HG03378 (cell line): Measurements from ENCODE around the gene CACNA1D.

Experiments used
- ATAC-seq: cut with Tn5 transposase; IDR thresholded peaks from one replicate; pipeline ENCODE4 v1.9.1; 2021; ENCODE audit warnings: mild to moderate bottlenecking, moderate library complexity; ENCODE audit not compliant: unreplicated experiment

Gene CACNA1D

DNA sequence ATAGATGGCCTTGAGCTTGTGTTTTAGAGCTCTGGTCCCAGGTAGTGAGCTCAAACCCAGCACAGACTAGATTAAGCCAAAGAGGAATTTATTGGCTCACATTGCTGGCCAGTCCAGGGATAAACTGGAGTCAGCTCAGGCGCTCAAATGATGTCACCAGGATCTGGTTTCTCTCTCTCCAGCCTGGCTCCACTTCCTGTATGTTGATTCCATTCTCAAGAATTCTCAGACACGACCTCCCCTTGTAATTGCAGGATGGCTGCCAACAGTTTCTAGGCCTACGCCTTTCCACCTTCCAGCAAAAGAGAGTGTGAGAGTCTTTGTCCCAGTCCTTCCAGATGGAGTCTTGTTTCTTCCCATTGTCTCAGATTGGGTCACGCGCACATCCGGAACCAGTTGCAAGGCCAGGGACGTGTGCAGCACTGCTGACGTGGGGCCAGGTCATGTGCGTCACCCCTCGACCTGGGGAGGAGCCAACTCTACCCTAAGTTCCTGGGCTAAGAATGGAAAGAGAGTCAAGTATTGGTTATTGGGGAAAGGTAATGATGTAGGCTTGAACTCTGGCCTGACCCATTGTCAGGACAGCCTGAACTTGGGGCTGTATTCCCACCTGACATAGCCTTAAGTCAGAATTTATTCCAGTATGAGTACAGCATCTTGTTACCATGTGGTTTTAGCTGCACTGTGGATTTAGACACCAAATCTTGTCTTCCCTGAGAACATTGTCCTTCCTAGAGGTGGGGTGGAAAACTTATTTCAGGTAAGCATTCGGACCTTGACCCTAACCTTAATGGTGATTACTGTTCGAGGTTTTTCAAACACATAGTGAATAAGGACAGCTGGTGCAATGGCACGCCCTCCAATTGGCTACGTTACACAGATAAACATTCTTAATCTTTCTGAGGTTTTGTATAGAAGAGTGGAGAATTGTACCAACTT lies 31.6 kb downstream of the CACNA1D start:
- no peak for ATAC-seq

DNA sequence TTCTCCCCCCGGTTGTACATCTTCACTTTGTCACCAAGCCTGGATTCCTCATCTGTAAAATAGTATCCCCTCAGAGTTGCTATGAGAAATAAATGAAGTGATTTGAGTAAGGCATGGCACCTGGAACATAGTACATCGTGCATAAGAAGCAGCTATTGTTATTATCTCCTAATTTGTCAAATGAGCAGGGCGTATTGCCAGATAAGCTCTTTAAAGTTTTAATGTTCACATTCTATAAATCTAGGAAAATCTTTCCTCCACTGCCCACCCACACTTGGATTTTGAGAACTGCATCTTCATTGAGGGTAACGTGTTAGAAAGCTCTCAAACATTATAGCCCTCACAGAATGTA lies 32.3 kb downstream of the CACNA1D start:
- ATAC-seq: no peak

DNA sequence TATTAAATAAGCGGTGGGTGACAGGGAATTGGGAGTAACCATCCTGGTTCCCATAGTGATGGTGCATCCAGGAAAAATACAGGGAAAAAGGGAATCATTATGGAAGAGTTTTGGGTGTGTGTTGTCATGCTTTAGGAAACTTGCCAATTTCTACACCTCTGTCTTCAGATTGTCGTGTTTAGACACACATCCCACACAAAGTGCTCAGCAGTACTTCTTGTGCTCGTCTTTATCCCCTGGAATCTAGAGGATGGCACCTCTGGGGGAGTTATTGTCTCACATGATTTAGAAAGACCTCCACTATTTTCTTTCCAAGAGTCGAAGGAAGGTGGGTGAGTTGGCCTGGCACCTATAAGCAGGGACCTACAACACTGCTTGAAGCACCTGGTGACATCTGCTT lies 35.8 kb downstream of the CACNA1D start:
- no peak for ATAC-seq

DNA sequence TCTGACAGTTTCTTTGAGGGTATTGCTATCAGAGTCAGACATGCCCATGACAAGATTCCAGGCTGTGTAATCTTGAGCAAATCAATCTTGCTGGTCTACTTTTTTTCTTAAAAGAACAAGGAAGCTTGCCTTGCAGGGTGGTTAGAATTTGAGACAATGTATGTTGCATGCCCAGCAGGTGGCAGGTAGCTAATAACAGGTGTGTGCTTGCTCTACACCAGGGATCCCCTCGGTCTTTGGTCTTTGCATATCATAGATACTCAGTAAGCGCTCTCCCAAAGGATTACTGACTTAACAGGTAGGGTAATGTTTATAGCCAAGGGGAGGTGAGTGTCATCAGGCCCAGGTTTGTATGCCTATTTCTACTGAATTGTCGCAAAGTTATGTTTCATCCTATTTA lies 37.3 kb downstream of the CACNA1D start:
- no peak for ATAC-seq

DNA sequence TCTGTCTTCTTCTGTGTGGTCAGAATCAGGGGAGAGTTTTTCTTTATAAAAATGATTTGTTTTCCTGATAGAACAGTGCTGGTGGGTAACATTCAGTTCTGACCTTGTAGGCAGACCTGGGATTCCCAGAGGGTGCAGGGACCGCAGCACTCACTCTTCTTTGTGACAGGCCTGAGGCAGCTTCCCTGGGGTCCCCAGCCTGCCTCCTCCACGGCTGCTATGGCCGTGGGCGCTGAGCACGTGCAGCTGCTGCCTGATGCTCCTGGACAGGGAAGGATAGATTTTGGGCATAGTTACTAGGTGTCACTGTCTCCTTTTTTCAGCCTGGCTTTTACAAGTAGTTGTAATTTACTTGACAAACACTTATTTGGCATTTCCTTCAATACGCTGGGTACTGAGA lies 39.1 kb downstream of the CACNA1D start:
- no peak for ATAC-seq

DNA sequence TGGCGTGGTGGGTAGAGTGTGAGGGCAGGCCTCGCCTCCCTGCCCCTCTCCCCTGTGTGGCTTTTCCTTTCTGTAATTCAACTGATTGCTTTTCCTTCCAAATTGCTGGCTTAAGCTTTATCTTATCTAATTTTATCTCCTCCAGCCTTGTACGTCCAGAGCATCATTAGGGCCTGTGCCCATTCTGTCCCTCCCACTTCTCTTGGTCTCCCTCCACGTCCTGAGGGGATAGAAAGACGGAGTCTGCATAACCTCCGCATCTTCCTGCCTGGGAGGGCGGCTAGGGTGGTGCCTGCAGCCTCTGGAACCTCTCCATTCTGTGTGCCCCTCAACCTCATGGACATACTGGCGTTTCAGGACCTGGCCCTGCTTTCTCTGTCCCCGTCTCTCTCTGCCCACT lies 39.8 kb downstream of the CACNA1D start:
- no peak for ATAC-seq

DNA sequence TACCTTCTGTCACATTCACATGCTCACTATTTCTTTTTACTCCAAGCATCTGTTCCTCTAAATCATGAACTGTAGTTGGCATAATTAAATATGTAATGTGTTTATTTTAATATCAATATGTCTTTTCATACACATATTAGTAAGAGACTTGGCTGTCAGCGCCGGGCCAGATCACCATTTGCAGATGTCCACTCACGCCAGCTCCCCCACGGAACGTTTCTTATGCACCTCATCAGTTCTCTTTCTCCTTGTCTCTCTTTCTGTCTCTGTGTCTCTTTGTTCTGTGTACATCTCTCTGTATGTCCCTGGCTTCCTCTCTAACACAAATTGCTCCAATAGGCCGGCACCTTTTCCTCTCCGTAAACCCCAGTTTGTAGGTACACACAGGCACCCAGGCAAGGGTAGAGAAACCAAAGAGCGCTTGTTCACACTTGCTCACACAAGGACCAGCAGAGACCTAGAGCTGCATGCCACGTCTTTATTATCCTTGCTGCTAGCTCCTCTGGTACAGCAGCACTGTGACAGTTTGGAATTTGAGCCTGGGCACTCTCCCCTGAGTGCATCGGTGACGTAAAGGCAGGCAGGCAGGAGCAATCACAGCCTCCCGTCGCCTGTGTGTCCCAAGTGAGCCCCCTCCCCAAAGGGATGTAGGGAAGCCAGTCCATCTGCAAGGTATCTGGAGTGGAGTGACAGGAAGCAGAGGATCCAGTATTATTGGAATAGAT lies 40.4 kb downstream of the CACNA1D start:
- ATAC-seq: no peak

DNA sequence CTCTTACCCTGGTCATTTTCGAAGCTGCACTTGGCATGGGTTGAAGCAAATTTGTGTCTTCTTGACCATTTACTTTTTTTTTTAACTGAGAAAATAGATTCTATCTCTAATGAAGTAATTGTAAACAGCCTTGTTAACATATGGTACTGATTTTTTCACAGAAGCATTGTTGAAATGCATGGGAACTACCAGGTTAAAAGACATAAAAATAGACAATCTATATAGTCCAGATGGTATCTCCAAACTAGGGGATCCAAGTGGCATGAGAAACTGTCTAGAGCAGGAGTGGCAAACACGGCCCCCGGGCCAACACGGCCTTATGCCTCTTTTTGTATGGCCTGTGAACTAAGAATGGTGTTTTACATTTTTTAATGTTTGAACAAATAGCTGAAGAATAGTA lies 41.9 kb downstream of the CACNA1D start:
- no peak for ATAC-seq

DNA sequence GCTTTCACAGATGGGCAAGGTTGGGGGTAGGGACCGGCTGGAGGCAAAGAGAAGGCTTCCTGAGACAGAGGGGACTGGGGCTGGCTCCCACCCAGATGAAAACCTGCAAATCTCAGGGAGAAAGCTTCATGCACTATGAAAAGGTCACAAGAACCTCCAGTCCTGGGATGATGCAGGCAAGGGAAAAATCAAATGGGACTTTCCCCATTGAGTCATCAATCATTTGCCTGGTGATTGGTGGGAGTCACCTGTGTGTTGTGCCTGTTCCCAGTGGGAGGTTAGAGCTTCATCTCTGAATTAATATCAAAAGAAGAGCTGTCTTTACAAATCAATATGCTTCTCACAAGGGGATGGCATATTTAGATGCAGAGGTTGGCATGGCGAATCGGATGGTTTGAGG lies 49.9 kb downstream of the CACNA1D start:
- no peak for ATAC-seq

DNA sequence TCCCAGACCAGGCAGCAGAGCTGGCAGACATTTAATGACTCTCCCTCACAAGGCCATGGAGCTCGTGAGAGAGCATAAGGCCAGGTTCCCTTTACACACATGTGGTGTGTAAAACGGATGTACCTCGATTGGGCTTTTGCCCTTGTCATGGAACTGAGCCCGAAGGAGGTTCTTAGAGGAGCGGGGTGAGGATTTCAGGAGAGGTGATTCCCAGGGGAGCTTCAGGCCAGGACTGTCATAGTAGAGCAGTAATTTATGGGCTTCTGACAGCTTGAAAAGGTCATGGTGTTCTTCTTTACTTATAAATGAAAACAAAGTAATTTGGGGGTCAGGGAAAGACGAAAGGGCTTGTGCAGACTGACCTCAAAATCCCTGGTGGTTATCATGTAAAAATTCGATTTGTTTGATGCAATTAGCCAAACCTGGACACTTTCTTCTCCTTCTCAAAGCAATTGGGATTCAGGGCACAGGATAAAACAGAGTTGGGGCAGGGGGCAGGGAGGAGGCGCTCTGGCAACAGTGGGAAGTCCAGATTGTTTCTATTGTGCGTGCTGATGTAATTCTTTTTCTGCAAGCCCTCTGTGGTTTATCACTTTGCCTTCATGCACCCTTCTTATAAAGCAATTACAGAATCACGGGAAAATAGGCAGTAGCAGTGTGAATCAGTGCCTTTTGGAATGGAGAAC lies 51.0 kb downstream of the CACNA1D start:
- no peak for ATAC-seq

DNA sequence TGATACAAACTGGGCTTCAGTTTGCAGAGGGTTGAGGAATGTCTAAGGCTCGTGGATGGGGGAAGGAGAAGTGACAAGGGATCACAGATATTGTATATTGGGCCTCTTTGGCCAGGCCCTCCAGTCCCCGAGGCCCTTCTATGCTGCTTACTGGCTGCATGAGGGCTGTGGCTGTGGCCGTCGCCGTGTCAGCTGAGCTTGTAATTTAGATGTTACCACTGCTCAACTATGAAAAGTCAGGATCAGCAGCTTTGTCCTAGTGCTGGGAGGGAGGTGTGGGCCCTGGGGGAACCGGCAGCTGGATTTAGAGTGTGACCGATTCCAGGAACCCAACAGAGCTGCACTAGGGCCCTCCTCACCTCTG lies 51.6 kb downstream of the CACNA1D start:
- no peak for ATAC-seq

DNA sequence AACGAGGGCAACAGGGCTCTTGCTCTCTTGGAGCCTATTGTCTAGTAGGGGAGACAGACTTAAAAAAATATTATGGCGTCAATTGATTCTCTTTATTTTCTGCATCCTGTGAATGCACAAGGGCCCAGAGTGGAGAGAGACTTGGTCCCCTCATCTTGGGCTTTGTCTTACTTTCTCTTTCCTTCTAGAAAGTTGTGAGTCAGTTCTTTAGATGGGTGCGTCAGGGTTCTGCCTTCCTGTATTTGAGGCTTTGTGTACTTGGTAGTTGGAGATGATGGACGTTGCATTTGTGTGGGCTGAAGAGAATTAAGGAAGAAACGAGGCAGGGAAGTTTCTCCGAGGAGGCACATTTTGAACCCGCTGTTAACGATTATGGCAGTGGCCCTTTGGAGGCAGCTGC lies 52.9 kb downstream of the CACNA1D start:
- ATAC-seq: no peak

DNA sequence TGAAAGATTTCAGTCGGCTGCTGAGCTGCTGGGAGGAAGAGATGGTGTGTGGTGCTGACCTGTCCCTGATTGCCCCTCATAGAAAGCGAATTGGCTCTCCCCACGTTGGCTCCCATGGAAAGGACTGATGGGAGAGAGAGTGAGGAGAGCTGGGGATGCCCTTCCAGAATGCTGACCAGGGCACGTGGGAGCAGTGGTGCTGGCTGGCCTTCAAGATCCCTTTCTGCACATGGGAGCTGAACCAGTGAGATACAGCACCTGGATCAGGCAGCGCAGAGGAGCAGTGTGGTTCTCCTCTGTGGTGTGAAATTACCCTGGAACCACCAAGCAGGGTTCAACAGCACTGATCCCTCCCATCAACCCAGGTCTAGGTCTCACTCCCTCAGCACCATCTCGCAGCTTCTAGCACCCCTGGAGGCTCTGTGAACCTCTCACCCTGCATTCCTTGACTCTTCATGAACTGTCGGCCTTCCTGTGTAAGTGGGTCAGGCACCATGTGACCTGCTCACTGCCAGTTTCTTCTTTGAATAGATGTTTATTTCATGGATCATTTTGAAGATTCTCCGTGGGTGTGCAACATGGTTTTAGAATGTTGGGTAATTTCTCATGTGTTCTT lies 55.7 kb downstream of the CACNA1D start:
- no peak for ATAC-seq

DNA sequence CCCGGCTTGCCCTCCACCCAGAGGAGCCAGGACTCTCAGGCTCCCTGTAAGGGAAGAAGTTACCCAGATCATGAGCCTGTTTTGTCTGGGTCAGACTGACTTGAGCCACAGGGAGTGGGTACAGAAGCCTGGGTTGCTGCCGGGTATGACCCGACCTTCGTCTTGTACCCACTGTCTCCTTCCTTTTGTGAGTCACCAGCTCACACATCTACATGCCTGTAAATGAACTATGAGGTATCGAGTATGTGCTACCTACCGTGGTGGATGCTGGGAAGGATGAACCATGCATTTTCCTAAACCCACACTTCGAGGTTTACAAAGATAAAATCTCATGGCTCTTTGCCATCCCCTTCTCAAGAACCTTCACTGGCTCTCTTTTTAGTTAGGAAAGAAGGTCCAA lies 56.9 kb downstream of the CACNA1D start:
- ATAC-seq: no peak

DNA sequence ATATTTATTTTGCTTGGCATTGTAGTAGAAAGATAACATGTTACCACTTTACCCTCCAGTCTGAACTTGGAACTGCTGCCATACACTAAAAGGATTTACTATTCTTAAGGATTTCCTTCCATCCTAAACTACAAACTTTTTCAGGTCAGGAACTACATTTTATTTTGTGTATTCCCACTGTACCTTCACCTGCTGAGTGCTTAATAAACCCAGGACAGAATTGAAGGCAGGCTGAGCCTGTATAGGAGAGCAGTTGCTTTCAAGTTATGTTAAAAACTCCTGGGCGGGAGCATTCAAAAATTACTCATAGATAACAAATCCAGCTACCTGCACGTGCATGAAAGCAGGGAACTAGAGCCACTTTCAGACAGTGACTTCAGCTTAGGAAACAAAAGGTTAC lies 58.3 kb downstream of the CACNA1D start:
- ATAC-seq: no peak

DNA sequence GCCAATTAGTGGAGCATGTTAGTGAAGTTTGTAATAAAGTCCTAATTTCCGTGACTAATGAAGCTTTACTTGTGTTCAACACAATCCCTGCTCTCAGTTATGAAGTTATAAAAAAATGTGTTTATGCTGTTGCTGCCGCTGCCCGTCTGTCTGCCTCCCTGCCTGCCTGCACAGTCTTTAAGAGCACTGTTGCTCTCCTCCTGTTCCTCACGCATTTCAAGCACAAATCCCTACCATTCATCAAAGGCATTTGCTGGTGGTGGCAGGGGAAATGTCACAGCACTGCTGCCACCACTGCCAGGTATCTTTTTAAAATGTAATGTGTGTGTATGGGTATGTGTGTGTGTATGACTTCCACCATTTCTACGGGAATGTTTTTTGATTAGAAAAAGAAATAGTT lies 58.8 kb downstream of the CACNA1D start:
- ATAC-seq: no peak

DNA sequence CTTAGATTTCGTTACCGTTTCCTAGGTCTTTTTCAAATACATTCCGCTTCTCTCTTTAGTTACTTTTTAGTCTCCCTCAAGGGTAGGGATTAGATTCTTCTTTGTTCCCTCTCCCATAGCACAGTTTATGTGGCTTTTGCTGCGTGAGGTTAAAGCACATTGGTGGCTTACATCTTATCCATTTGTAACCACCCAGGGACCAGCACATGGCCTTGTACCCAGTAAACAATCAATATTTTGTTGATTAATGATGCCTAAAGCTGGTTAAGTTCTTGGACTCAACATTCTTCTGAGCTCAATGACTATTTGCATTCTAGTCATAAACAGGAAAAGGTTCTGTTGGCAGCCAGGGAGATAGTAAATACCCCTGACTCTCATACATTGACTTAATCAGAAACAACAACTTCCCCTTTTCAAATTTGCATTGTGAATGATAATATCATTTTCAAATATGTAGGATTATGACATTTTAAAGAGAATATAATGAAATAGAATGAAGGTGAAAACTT lies 60.2 kb downstream of the CACNA1D start:
- ATAC-seq: peak; percentile 83

DNA sequence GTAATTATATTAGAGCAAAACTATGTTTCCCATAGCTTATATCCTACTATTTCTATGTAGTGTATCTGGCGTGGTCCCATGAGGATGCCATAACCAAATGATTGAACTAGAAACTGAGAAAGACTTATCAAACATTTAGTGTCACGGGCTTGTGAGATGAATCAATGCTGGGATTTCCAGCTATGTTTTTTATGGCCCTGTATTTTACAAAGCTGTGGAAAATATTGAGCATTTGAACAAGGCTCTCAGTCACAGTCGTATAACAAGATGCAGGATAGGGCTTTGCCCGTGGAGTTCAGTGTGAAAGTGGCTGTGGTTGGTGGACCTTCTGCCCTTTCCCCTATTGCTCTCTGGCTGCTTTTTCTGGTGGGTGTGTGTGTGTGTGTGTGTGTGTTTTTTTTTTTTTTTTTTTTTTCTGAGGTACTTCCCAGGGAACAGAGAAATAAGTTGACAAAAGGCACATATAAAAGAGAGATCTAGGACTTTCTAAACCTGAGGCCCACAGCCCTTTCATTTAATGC lies 60.7 kb downstream of the CACNA1D start:
- ATAC-seq: peak; percentile 78

DNA sequence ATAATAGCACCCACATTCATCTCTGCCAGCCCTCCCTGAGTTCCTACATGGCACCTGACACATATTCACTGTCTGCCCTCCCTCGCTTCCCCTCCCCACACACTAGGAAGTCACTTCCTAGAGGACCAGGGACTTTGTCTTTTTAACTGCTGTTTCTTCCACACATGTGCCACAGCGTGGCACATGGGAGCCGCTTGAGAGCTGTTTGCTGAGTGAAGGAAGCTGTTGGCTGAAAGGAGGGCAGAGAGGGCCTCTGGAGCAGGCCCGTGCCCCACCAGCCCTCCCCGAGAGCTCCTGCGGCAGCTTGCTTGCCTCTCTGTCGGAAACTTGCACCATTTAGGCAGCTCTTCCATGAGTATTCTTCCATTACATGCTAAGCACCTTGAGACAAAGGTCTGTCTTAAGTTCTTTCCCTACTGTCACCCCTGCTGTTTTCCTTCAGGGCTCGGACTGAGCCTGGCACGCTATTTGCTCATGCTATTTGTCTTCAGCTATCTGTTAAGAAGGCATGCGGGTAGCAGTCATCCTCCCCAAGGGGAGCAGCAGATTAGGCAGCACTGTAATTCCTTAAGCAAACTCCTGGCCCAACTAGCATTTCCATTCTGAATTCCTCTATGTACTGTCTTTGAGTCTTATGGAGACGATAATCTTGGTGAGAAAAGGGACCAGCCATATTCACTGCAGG lies 72.2 kb downstream of the CACNA1D start:
- no peak for ATAC-seq

DNA sequence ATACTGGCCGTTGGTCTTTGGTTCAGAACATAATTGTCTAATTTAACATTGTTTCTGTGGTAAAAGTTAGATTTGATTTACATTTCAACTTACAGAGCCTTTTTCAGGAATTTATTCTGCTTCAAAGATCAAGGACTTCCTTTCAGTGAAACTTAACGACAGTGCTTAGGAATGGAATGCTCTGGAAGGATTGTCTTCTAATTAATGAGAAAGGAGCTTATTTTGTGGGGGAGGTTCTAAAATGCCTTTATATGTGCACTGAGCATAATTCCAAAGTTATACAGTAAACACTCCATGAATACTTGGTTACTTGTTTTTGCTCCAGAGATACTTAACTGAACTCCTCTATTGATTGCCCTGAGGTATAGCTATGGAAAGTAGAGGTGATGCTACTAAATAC lies 75.7 kb downstream of the CACNA1D start:
- no peak for ATAC-seq
